ENCODE data around the gene AGPS. TPM values are rescaled to one million over a fixed set of nuclear protein-coding genes. Genes with fewer than 3 reads are reported as not detected.

Gene AGPS
- total and polyA plus RNA-seq, 2 donors = 9.6 to 34.7 TPM

DNA sequence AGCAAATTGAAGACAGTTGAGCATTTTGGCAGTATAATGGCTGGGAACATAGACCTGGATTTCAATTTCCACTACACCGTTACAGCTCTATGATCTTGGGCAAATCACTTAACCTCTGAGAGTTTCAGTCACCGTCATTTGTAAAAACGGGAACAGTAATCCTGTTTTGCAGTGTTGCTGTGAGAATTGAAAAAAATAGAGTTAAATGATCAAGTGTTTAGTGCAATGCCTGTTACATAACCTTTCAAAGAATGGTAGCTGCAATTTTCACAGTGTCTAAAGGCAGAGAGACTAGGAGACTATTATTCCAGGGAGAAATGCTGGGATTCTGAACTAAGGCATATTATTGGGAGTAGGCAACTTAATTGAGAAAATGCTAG, 2.0 kb downstream of the AGPS start:
- no peak for DNase-seq (ENCODE audit: low read depth in 6 of 9, low spot score in 9 of 9)
- WGBS = 88% methylated on average over 3 of the region's 3 CpGs
- Histone ChIP-seq H3K27ac (ENCODE audit: low read depth in 1 of 2, low read length in 1 of 2) (no peak overlapping the region), H3K4me1 (ENCODE audit: control insufficient read depth in 2 of 2, insufficient read depth in 2 of 2, low read length in 2 of 2) (peaks cover 9 to 10% of the 10 kb centered on the region in 2 donors), H3K4me3 (ENCODE audit: low read length in 2 of 2) (no peak overlapping the region), H3K36me3 (ENCODE audit: control insufficient read depth in 2 of 2, insufficient read depth in 2 of 2, low read length in 1 of 2) (no peaks in the 10 kb centered on the region), H3K27me3 (ENCODE audit: control insufficient read depth in 2 of 2, insufficient read depth in 1 of 2, low read length in 1 of 2) (no peaks in the 10 kb centered on the region), H3K9me3 (ENCODE audit: control insufficient read depth in 2 of 2, insufficient read depth in 1 of 2, low read length in 1 of 2) (no peaks in the 10 kb centered on the region)

DNA sequence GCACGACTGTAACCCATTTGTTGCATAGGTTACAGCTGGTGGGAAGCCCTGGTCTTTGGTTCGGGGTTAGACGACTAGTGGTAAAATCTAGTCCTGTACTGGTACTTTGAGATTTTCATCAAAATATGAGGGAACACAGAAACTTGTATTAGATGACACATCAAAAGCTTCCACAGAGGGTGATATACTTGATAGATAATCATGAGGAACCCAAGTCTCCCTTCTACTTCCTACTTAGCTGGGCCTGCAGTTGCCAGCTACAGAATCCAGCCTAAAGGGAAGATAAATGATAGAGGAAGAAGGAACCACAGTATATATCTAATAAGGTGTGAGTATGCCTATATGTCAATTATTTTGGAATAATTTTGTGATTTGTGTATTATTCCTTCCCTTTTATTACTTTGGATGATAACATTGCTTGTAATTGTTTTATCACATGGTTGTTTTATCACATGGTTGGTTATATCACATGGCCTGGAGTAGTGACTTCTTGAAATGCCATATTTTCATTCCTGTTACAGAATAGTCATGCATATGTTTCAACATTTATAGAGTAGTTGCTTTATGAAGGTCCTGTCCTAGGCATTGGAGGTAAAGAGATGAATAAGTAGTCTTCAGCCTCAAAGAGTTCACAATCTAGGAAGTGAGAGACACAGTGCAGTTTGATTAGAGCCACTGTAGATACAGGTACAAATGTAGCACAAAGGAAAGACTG, 2.9 kb downstream of the AGPS start:
- H3K9me3 ChIP-seq (ENCODE audit: control insufficient read depth in 2 of 2, insufficient read depth in 1 of 2, low read length in 1 of 2) = no peaks in the 10 kb centered on the region
- no peaks in the 10 kb centered on the region for H3K36me3 ChIP-seq (ENCODE audit: control insufficient read depth in 2 of 2, insufficient read depth in 2 of 2, low read length in 1 of 2)
- WGBS = 93% methylated on average over 3 of the region's 3 CpGs
- H3K4me1 ChIP-seq (ENCODE audit: control insufficient read depth in 2 of 2, insufficient read depth in 2 of 2, low read length in 2 of 2) = peaks cover 9 to 10% of the 10 kb centered on the region in 2 donors
- no peaks in the 10 kb centered on the region for H3K27me3 ChIP-seq (ENCODE audit: control insufficient read depth in 2 of 2, insufficient read depth in 1 of 2, low read length in 1 of 2)
- DNase-seq (ENCODE audit: low read depth in 6 of 9, low spot score in 9 of 9) = no peak
- no peak overlapping the region for H3K27ac ChIP-seq (ENCODE audit: low read depth in 1 of 2, low read length in 1 of 2)
- no peak overlapping the region for H3K4me3 ChIP-seq (ENCODE audit: low read length in 2 of 2)

DNA sequence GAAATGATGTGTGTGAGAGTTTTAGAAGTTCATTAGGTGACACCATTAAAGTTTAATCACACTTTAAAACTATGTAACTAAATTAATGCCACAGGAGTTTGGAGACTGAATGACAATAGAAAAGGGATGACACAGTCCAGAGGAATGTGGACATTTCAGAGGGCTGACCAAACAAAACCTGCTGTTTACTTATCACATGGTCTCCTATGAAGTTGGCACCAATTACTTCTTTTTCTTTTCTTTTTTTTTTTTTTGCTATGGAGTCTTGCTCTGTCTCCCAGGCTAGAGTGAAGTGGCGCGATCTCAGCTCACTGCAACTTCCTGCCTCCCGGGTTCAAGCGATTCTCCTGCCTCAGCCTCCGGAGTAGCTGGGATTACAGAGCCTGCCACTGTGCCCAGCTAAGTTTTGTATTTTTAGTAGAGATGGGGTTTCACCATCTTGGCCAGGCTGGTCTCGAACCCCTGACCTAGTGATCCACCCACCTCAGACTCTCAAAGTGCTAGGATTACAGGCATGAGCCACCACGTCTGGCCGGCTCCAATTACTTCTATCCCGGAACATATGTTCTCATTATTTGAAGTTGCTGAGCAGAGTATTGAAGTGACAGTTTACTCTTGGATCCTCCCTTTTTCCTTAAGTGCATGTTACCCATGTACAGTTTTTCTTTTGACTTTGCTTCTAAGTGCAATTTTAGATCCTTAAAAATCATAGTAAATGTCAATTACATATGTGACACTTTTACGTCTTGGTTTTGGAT, 4.3 kb downstream of the AGPS start:
- peaks cover 9 to 10% of the 10 kb centered on the region in 2 donors for H3K4me1 ChIP-seq (ENCODE audit: control insufficient read depth in 2 of 2, insufficient read depth in 2 of 2, low read length in 2 of 2)

DNA sequence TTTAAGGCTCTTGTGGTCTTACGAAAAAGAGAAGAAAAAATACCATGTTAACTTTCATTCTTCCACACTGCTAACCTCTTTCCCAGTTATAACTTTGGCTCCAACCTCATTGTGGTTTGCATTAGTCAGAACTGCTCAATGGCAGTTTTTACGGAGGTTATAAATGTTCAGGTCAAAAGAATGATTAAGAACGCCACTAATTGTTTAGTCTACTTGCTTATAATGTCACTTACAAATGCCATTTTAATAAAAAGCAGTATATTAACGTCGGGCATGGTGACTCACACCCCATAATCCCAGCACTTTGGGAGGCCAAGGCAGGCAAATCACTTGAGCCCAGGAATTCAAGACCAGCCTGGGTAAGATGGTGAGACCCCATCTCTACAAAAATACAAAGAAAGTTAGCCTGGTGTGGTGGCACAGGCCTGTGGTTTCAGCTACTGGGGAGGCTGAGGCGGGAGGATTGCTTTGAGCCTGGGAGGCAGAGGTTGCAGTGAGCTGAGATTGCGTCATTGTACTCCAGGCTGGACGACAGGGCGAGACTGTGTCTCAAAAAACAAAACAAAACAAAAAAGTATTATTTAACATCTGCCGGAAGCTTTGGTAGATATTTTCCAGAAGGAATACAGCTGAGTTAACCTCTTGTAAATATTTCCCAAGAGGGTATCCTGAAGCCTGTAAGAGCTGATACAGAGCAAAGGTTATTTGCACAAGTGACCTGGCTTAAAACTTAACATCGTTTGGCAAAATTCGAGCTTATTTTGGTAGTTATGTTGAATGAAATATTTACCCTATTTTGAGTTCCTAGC, 5.1 kb downstream of the AGPS start:
- no peak overlapping the region for H3K4me3 ChIP-seq (ENCODE audit: low read length in 2 of 2)
- H3K27me3 ChIP-seq (ENCODE audit: control insufficient read depth in 2 of 2, insufficient read depth in 1 of 2, low read length in 1 of 2) = no peaks in the 10 kb centered on the region
- H3K27ac ChIP-seq (ENCODE audit: low read depth in 1 of 2, low read length in 1 of 2) = no peak overlapping the region
- H3K4me1 ChIP-seq (ENCODE audit: control insufficient read depth in 2 of 2, insufficient read depth in 2 of 2, low read length in 2 of 2) = peaks cover 5% of the 10 kb centered on the region in 2 donors
- DNase-seq (ENCODE audit: low read depth in 6 of 9, low spot score in 9 of 9) = no peak
- no peaks in the 10 kb centered on the region for H3K9me3 ChIP-seq (ENCODE audit: control insufficient read depth in 2 of 2, insufficient read depth in 1 of 2, low read length in 1 of 2)
- no peaks in the 10 kb centered on the region for H3K36me3 ChIP-seq (ENCODE audit: control insufficient read depth in 2 of 2, insufficient read depth in 2 of 2, low read length in 1 of 2)
- WGBS = 77% methylated on average over 12 of the region's 12 CpGs

More for the DNA sequence above, 4.3 kb downstream of the AGPS start:
- H3K27ac ChIP-seq (ENCODE audit: low read depth in 1 of 2, low read length in 1 of 2) = no peak overlapping the region
- no peaks in the 10 kb centered on the region for H3K9me3 ChIP-seq (ENCODE audit: control insufficient read depth in 2 of 2, insufficient read depth in 1 of 2, low read length in 1 of 2)
- WGBS = 92% methylated on average over 10 of the region's 10 CpGs
- no peaks in the 10 kb centered on the region for H3K27me3 ChIP-seq (ENCODE audit: control insufficient read depth in 2 of 2, insufficient read depth in 1 of 2, low read length in 1 of 2)
- H3K36me3 ChIP-seq (ENCODE audit: control insufficient read depth in 2 of 2, insufficient read depth in 2 of 2, low read length in 1 of 2) = no peaks in the 10 kb centered on the region
- DNase-seq (ENCODE audit: low read depth in 6 of 9, low spot score in 9 of 9) = no peak
- H3K4me3 ChIP-seq (ENCODE audit: low read length in 2 of 2) = no peak overlapping the region

DNA sequence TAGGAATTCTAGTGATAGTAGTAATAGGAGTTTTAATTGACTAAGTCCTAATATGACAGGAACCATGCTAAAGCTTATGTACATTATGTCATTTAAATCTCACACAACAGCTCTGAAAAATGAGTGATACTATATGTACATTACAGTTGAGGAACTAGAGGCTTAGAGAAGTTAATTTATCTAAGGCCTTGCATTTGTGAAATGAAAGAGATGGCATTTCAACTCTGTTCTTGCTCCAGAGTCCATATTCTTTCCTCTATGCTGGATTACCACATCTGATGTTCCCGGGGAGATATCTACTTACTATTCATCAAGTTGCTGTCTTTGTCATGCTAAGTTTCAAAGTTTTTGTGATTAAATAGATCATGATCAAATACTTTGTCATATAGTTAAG, 5.7 kb downstream of the AGPS start:
- Histone ChIP-seq H3K36me3 (ENCODE audit: control insufficient read depth in 2 of 2, insufficient read depth in 2 of 2, low read length in 1 of 2) (no peaks in the 10 kb centered on the region), H3K4me1 (ENCODE audit: control insufficient read depth in 2 of 2, insufficient read depth in 2 of 2, low read length in 2 of 2) (peaks cover 1 to 4% of the 10 kb centered on the region in 2 donors), H3K27me3 (ENCODE audit: control insufficient read depth in 2 of 2, insufficient read depth in 1 of 2, low read length in 1 of 2) (no peaks in the 10 kb centered on the region), H3K9me3 (ENCODE audit: control insufficient read depth in 2 of 2, insufficient read depth in 1 of 2, low read length in 1 of 2) (no peaks in the 10 kb centered on the region), H3K4me3 (ENCODE audit: low read length in 2 of 2) (no peak overlapping the region), H3K27ac (ENCODE audit: low read depth in 1 of 2, low read length in 1 of 2) (no peak overlapping the region)
- DNase-seq (ENCODE audit: low read depth in 6 of 9, low spot score in 9 of 9) = no peak
- WGBS = 93% methylated on average over 1 of the region's 1 CpG

DNA sequence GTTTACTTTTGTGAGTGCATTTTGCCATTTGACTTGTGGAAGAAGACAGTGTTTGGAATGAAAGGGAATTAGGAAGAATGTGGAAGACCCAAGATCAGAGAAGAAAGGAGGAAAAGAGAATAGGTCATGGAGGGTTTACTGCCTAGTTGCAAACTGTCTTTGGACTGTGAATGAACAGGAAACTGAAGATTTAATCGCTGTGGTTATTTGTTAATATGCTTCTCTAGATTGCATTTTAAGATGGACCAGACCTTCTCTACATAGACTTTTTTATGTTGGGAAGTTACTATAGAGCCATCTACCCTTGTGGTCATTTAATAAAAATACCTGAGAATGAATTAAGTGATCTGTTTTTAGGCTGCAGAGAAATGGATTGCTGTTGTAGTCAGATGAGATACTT, 6.2 kb downstream of the AGPS start:
- H3K27me3 ChIP-seq (ENCODE audit: control insufficient read depth in 2 of 2, insufficient read depth in 1 of 2, low read length in 1 of 2) = no peaks in the 10 kb centered on the region
- WGBS = 59% methylated on average over 1 of the region's 1 CpG
- DNase-seq (ENCODE audit: low read depth in 6 of 9, low spot score in 9 of 9) = no peak
- H3K4me1 ChIP-seq (ENCODE audit: control insufficient read depth in 2 of 2, insufficient read depth in 2 of 2, low read length in 2 of 2) = no peaks in the 10 kb centered on the region
- no peaks in the 10 kb centered on the region for H3K9me3 ChIP-seq (ENCODE audit: control insufficient read depth in 2 of 2, insufficient read depth in 1 of 2, low read length in 1 of 2)
- H3K27ac ChIP-seq (ENCODE audit: low read depth in 1 of 2, low read length in 1 of 2) = no peak overlapping the region
- H3K36me3 ChIP-seq (ENCODE audit: control insufficient read depth in 2 of 2, insufficient read depth in 2 of 2, low read length in 1 of 2) = no peaks in the 10 kb centered on the region
- no peak overlapping the region for H3K4me3 ChIP-seq (ENCODE audit: low read length in 2 of 2)

DNA sequence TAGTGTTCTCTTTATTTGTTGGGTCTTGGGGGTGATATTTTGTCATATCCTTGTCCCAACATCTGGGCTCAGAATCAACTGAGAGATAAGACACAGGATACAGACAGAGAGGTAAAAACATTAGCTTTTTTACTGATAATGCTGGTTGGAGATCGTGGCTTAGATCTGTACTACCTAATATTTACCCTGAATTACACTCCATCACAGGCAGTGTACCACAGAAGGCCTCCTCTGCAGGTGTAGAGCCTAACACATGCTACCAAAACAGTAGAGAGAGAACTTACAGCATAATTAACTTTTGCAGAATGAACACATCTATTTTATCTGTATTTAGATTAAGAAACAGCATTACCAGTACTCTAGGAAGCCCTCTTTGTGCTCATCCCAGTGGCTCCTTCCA, 6.8 kb downstream of the AGPS start:
- Histone ChIP-seq H3K27me3 (ENCODE audit: control insufficient read depth in 2 of 2, insufficient read depth in 1 of 2, low read length in 1 of 2) (no peaks in the 10 kb centered on the region), H3K4me1 (ENCODE audit: control insufficient read depth in 2 of 2, insufficient read depth in 2 of 2, low read length in 2 of 2) (no peaks in the 10 kb centered on the region), H3K9me3 (ENCODE audit: control insufficient read depth in 2 of 2, insufficient read depth in 1 of 2, low read length in 1 of 2) (no peaks in the 10 kb centered on the region), H3K4me3 (ENCODE audit: low read length in 2 of 2) (no peak overlapping the region), H3K27ac (ENCODE audit: low read depth in 1 of 2, low read length in 1 of 2) (no peak overlapping the region), H3K36me3 (ENCODE audit: control insufficient read depth in 2 of 2, insufficient read depth in 2 of 2, low read length in 1 of 2) (no peaks in the 10 kb centered on the region)
- no peak for DNase-seq (ENCODE audit: low read depth in 6 of 9, low spot score in 9 of 9)
- 29% methylated on average over 1 of the region's 1 CpG for WGBS

DNA sequence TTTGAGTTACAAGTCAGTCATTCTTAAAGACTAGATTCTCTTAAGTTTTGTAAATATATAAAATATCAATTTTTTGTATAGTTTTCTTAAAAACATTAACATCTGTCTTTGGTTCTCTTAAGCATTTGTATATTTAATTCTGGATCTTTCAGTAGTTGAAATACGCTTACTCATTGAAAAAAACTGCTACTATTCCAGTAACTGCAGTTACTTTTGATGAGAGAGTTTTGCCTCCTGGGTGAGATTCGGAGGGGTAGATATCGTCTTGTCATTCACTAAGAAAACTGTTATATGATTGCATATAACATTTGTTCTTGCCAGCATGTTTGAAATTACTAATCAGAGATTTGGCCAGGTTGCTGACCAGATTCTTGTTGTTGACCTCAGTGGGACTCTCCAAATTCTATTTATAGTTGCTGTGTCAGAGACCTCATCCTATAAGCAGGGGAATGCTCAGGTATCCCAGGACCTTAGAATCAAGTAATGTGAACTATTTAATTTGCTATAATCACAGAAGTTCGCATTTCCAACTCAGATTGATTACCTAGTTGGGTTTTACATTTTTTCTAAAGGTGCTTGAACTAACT, 7.9 kb downstream of the AGPS start:
- H3K4me1 ChIP-seq (ENCODE audit: control insufficient read depth in 2 of 2, insufficient read depth in 2 of 2, low read length in 2 of 2) = no peaks in the 10 kb centered on the region
- no peaks in the 10 kb centered on the region for H3K36me3 ChIP-seq (ENCODE audit: control insufficient read depth in 2 of 2, insufficient read depth in 2 of 2, low read length in 1 of 2)
- 96% methylated on average over 4 of the region's 4 CpGs for WGBS
- H3K4me3 ChIP-seq (ENCODE audit: low read length in 2 of 2) = no peak overlapping the region
- no peaks in the 10 kb centered on the region for H3K9me3 ChIP-seq (ENCODE audit: control insufficient read depth in 2 of 2, insufficient read depth in 1 of 2, low read length in 1 of 2)
- H3K27ac ChIP-seq (ENCODE audit: low read depth in 1 of 2, low read length in 1 of 2) = no peak overlapping the region
- no peaks in the 10 kb centered on the region for H3K27me3 ChIP-seq (ENCODE audit: control insufficient read depth in 2 of 2, insufficient read depth in 1 of 2, low read length in 1 of 2)
- DNase-seq (ENCODE audit: low read depth in 6 of 9, low spot score in 9 of 9) = no peak

DNA sequence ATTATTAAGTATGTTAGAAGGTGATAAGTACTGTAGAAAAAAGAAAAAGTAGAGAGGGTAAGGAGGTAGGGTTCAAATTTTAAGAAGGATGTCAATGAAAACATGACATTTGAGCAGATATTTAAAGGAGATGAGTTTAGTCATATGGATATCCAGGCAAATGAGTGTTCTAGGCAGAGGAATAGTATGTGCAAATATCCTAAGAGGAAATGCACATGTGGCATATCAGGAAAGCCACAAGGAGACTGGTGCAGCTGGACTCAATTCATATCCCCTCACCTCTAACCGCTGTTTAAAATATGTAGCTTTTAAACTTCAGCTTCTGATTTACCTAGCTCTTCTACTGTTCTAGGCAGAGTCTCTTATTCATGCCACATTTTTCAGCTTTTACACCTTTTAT, 9.5 kb downstream of the AGPS start:
- no peaks in the 10 kb centered on the region for H3K36me3 ChIP-seq (ENCODE audit: control insufficient read depth in 2 of 2, insufficient read depth in 2 of 2, low read length in 1 of 2)
- H3K27me3 ChIP-seq (ENCODE audit: control insufficient read depth in 2 of 2, insufficient read depth in 1 of 2, low read length in 1 of 2) = no peaks in the 10 kb centered on the region
- DNase-seq (ENCODE audit: low read depth in 6 of 9, low spot score in 9 of 9) = no peak
- no peak overlapping the region for H3K27ac ChIP-seq (ENCODE audit: low read depth in 1 of 2, low read length in 1 of 2)
- H3K4me3 ChIP-seq (ENCODE audit: low read length in 2 of 2) = no peak overlapping the region
- 72% methylated on average over 1 of the region's 1 CpG for WGBS
- H3K4me1 ChIP-seq (ENCODE audit: control insufficient read depth in 2 of 2, insufficient read depth in 2 of 2, low read length in 2 of 2) = no peaks in the 10 kb centered on the region
- H3K9me3 ChIP-seq (ENCODE audit: control insufficient read depth in 2 of 2, insufficient read depth in 1 of 2, low read length in 1 of 2) = no peaks in the 10 kb centered on the region

Data from thymus (tissue), 11 donors.